NAMALWA (cell line): ENCODE results near the gene CSNK2A2.

Source experiments
- DNase-seq: peaks from one replicate; pipeline ENCODE4 v3.0.0-alpha.2; 2015; ENCODE audit warnings: low spot score

CSNK2A2 gene

DNA sequence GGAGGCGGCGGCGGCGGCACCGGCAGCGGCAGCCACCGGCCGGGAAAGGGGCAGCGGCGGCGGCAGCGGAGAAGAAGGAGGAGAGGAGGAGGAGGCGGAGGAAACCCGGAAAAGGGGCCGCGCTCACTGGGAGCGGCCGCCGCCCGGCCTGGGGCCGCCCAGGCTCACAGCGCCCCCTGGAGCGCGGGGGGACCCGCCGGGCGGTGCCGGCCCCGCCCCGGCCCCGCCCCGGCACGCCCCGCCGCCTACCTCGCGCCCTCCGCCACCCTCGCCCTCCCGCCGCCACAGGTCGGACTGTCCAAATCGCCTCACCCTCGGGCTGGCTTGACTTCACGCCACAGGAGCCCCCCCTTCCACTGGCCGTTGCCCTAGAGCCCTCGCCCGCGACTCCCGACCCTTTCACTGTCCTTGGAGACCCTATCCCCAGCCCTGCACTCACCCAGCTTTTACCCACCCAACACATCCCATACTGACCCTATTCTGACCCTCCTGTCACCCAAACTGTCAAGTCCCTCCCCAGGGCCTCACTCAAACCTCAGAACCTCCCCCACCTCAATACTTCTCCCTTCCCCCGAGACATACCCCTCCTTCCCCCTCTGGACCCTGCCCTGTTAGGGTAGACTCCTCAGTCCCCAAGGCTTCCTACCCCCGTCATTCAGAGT, at the start of gene CSNK2A2:
CSNK2A2 (minus strand) TSS at position 85 of the 662 bp plus-strand sequence. CDS start 370 bp downstream, outside the sequence.
- DNase-seq, result peak; percentile 69

DNA sequence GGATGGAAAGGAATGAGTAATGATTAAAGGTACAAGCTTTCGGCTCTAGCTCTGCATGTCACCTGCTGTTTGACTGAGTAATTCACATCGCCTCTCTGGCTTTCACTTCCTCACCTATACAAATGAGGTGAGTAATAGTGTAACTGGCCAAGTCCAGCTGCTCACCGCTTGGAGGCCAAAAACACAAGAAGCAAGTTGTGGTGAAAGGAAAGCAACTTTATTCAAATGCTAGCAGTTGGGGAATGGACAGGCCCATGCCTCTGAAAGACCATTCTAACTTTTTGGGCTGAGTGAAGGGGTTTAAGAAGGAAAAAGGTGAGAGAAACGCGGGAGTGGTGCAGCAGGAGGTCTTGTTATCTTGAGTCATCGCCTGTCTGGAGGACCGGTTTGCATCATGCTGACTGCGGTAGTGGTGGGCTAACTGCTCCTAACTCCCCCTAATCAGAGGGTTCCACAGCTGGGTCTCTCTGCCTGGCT, 45.7 kb upstream of the CSNK2A2 start:
- DNase-seq, result peak; percentile 81

DNA sequence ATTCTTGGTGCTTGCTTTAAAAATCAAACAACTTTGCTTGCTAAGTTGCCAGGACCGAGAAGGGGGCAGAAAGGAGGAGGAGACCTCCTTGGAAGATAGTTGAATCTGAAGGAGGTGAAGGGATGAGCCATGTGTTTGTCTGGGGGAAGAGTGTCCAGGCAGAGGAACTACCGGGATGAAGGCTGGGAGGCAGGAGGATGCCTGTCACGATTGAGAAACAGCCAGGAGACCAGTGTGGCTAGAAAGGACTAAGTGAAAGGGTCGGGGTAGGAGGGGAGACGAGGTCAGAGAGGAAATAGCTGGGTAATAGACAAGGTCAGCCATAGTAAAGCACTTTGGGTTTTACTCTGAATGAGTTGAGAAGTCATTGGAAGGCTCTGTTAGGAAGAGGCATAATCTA, 38.9 kb upstream of the CSNK2A2 start:
- DNase-seq, result no peak

DNA sequence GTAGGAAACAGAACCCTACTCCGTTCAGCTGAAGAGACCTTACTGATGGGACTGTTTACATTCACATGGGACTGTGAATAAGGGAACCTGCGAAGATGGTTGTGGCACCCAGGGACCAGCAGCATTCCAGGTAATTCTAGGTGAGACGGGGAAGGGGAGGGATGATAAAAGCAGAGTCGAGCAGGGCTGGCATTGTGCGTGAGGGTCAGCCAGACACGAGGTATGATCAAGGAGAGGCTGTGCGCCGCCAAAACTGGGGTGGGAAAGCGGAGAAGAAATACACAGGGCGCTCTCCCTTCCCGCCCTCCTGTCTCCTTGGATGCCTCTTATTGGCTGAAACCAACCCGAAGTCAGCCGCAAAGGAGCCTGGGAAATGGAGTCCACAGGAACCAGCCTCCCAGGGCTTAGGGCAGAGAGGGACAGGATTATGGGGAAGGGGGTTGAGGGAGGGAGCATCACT, 38.4 kb upstream of the CSNK2A2 start:
- peak; percentile 86 for DNase-seq

DNA sequence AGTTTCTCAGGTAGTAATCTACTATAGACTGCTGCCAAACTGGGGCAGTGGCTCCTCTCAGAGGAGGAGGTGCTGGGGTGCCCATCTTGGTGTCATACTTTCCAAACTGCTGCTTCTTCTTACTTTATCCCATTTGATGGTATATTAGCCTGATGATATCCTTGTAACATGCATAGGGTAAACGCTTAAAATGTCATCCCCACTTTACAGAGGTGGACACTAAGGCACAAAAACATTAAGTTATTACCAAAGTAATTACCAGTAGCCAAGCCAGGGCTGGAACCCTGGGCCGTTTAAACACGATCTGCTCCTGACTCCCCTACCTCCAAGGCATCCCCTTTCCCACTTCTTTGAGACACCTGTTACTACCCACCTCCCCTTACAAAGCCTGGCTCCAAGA, 37.8 kb upstream of the CSNK2A2 start:
- DNase-seq, result no peak

DNA sequence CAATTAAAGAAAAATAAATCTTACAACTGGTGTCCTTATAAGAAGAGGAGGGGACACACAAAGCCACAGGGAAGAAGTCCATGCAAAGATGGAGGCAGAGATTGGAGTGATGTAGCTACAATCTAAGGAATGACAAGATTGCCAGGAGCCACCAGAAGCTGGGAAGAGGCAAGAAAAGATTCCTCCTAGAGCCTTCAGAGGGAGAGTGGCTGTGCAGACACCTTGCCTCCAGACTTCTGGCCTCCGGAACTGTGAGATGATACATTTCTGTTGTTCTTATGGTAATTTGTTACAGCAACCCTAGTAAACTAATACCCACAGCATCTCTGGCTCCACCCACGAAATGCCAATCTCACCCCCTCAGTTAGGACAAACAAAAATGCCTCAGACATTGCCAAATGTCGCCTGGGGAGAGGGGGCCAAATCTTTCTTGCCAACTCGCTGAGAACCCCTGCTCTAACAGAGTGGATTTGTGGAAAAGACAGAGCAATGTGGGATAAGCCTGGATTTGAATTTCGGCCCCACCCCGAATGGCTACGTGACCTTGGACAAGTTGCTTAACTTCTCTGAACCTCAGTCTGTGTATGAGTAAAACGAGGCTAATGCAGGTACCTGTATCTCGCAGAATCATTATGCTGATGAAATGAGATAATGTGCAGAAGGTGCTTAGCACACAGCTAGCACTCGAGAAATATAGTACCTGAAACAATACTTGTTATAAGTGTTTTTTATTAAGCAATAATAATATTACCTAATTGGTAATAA, 37.1 kb upstream of the CSNK2A2 start:
- no peak for DNase-seq

DNA sequence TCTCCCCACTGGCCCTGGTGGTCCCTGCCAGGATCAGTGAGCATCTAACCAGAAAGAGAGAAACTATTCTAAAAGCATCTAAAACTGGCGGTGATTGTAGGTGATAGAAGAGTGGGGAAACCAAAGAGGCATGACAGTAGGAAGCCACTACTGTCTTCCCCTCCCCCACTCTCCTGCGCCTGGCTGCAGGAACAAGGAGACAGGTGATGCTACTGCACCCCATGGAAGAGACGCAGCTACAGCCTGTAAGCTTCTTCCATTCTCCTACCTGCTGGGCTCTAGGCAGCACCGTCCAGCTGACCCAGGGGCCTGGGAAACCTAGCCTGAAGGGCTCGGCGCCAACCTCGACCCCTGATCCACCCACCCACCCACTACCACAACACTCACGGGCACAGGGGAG, 32.4 kb upstream of the CSNK2A2 start:
- DNase-seq, result no peak

DNA sequence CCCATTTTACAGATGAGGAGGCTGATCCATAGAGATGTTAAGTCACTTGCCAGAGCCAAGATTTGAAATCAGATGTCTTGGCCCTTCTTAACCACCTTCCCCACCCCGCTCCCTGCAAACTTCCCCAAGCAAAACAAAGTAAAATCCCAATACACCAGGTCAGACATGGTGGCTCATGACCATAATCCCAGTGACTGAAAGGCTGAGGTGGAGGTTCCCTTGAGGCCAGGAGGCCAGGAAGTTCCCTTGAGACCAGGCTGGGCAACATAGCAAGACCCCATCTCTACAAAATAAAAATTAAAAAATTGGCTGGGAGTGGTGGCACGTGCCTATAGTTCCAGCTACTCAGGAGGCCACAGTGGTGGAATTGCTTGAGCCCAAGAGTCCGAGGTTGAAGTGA, 28.9 kb upstream of the CSNK2A2 start:
- DNase-seq, result no peak

DNA sequence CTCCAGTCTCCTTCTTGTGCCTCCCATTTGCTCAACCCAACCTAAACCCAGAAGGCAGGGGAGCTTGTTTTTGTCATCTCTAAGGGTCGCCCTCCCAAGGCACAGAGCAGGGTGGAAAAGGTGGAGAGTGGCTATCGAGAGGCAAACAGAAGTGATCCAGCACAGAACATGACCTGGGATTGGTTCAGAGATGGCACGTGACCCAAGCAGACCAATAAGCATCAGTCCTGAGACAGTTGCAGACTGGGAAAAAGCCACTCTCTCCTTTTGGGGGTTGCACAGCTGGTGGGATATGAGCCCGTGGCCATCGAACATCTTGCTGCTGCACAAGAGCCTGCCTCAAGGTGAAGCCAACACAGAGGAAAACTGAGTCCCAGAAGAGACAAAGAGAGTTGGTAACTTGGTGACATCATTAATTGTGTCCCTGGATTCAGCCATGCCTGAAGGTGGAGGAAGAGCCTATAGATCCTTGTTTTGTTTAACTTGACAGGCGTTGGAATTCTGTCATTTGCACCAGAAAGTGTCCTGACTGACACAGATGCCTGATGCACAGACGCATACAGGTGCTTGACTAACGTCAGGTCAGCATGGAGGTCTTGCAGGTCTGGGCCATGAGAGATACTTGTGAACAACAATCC, 28.2 kb upstream of the CSNK2A2 start:
- peak; percentile 13 for DNase-seq

DNA sequence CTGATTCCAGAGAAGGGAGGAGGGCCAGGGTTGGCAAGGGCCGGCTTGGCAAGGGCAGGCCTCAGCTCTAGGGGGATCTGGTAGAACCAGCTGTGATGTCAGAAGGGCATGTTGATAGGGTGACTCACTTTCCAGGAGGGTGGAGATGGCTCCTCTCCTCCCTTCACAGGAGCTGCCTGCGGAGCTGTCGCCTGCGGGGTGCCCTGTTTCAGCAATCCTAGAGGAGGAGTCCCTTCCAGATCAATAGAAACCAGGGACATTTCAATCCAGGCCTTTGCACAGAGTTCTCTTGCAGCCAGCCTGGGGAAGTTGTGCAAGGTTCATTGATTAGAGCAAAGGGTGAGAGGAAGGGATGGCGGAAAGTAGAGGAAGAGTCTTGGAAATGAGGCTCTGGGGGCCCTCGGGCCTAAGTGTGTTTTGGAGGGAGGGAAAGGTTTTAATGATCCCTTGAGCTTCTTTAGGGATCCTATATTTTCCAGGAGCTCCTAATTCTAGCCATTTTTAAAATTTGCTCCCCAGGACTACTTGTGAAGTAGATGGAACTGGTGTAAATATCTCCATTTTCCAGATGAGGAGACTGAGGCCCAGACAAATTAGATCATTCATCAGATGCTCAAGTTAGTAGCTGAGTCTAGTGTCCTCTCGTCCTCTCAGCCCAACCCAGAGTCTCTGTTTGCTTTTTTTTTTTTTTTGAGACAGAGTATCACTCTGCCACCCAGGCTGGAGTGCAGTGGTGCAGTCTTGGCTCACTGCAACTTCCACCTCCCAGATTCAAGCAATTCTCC, 24.8 kb upstream of the CSNK2A2 start:
- DNase-seq, result no peak

DNA sequence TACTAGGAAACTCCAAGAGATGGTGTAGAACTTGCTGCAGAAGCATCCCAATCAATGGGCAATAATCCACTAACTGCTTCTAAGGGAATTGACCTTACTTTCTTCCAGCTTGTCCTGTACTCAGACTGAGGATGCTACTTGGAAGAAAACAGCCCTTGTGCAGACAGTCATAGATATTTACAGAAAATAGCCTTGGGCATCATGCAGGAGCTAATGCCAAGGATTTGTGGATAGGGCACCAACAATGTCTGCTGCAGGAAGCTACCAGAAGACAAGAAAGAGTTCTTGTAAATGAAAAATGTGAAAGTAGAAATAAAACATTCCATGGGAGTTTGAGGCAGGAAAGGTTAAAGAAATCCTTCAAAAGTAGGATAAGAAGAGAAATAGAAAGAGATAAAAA, 21.5 kb upstream of the CSNK2A2 start:
- no peak for DNase-seq

DNA sequence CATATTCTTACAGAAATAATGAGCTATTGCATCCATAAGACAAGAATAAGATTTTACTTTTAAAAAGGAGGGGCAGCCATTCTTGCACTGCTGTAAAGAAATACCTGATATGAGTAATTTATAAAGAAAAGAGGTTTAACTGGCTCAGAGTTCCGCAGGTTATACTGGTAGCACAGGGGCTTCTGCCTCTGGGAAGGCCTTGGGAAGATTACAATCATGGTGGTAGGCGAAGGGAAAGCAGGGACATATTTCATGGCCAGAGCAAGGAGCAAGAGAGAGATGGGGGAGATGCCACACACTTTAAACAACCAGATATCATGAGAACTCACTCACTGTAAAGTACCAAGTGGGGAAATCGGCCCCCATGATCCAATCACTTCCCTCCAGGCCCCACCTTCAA, 20.9 kb upstream of the CSNK2A2 start:
- no peak for DNase-seq

DNA sequence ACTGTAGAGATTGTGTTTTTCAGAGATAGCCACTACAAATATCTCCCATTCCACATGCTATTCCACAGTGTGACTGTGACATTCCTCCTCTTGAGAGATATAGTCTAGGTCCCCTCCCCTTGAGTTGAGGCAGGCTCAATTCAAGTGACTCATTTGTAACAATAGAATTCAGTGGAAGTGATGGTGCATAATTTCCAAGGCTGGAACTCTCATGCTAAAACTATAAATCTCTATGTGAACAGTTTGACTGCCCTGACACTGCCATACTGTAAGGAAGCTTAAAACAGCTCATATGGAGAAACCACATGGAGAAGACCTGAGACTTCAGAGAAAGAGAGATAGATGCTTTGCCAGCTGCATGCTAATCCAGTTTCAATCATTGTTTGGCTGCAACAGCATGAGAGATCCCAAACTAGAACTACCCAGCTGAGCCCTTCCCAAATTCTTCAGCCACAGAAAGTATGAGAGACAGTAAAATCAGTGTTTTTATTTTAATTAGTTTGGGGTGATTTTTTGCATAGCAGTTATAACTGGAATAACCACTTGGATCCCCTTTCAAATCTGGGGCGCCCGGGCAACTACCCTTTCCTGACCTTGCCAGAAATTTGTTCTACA, 19.5 kb upstream of the CSNK2A2 start:
- DNase-seq, result no peak

DNA sequence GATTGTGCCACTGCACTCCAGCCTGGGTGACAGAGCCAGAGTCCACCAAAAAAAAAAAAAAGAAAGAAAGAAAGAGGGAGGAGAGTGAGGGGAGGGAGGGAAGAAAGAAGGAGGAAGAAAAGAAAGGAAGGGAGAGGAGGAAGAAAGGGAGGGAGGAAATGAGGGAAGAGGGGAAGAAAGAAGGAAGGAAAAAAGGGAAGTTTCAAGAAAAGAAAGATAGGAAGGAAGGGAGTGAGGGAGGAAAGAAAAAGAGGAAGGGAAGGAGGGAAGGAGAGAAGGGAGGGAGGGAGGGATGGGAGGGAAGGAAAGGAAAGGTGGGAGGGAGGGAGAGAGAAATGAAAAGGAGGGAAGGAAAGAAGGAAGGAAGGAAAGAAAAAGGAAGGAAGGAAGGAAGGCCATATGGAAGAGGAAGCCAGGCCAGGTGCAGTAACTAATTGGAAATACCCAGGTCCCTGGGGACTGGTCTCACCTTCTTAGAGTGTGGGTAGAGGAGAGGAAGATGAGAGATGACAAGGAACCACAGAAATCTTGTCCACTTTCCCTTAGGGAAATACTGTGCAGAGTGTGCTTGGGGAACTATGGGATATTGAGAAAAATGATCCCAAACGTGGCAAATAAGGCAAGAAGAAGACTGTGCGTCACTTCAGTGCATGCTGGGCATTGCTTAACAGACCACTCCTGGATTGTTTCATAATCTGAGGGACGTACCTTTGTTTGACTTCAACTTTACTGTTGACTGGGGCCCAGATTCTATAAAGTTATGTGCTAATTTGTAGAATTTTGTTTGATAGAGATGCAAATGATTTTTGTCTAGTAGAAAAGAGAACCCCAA, 15.1 kb upstream of the CSNK2A2 start:
- no peak for DNase-seq

DNA sequence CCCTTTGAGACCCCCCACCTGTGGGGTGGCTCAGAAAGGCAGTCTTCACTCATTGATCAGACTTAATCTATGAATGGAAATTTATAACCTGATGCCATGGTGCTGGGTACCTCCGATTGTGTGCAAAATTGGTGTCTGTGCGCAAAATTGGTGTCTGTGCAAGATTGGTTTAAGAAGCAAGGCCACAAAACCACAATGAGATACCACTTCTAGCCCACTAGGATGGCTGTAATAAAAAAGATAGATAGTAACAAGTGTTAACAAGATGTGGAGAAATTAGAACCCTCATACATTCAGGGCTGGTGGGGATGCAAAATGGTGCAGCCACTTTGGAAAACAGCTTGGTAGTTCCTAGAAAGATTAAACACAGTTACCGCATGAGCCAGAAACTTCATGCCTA, 13.9 kb upstream of the CSNK2A2 start:
- DNase-seq, result no peak

DNA sequence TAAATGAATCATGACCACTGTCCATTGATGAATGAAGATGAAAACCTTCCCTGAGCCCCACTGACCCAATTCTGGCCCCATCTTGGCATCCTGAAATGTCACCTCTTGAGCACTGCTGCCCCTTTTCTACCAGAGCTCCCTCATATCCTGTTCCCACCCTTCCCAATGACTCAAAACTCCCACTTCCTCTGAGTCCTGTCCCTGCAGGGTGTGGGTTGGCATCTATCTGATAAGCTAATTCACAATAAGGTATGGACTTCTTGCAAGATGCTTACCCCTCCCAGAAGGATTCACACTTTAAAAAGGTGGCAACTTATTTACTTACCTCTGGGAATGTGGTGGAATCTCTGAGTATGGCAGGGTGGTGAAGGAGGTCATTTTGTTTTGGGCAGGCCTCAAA, 13.3 kb upstream of the CSNK2A2 start:
- no peak for DNase-seq

DNA sequence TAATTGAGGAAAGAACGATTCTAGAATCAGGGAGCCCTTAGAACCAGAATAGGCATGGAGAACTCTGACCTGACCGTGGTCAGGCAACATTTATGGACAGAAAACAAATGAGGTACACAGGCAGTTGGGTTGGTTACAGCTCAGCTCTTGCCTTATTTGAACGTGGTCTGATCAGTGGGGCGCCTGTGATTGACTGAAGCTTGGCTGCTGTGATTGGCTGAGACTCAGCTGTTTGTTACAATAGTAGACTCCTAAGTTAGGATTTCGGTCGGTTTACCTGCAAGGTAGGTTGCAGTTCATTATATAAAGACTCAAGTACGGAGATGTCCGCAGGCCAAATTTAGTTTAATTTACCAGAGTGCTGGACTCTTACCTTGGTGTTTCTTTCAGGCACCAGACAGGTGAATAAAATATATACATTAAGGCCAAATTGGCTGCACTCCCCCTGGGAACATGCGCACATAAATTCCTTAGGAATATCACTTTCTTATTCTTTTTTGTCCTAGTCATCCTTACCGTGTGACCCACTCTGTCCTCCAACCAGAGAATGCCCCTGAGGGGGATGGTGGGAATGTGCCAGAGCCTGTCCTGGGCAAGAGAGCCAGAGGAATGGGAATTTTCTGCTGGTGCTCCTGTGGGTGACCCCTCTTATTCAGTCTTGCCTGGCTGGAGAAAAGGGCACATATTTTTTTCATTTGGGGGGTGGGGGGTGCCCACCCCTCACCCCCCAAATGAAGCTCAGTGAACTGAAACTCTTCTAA, 7.5 kb upstream of the CSNK2A2 start:
- no peak for DNase-seq

DNA sequence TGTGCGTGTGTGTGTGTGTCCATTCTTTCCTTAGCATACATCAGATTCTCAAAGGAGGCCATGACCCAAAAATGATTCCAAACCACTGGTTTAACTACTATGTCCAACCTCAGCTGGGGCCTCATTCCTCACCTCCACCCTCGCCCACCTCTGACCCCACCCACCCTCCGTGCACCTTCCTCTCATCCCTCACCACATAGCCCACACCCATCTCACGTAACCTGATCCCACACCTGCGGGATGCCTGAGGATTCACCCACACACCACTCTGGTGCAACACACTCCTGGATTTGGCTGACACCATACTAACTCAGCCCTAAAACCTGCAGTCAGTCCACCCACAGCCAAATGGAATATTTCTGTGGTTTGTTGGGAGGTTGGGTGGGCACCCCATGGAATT, 3.3 kb upstream of the CSNK2A2 start:
- DNase-seq, result no peak

DNA sequence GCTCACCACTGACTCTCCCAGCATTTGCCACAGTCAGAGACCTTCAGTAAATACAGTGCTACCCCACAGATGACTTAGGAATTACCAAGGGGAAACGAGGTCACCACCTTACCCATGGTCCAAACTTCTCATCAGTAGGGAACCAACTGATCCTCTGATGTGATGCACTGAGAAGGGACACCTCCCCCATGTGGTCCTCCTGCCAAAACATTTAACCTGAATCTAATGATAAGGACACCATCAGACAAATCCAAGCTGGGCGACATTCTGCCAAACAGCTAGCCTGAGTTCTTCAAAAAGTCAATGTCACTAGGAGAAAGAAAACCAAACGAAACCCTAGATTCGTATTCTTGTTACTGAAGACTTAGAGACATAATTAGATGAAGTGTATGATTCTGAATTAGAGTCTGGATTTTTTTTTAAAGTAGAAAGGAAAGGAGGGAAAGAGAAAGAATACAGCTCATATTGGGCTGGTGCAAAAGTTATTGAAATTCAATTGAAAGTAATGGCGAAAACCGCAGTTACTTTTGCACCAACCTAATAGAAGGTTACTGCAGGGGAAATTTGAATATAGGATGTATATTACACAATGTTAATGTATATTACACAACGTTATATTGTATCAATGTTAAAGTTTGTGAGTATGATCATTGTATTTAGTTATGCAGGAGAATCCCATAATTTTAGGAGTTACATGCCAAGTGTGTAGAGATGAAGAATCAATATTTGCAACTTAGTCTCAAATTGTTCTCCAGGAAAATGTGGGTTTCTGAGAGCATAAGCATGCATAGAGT, 2.3 kb upstream of the CSNK2A2 start:
- DNase-seq, result no peak
